GM15510 (cell line): Measurements from ENCODE around the gene MRPL28.

Experiments used
- POLR2A ChIP-seq: IDR thresholded peaks from 3 replicates; pipeline ENCODE4 v1.6.1; 2011; ENCODE audit warnings: borderline replicate concordance; ENCODE audit not compliant: insufficient read length; ENCODE audit errors: extremely low read depth

The MRPL28 gene

DNA sequence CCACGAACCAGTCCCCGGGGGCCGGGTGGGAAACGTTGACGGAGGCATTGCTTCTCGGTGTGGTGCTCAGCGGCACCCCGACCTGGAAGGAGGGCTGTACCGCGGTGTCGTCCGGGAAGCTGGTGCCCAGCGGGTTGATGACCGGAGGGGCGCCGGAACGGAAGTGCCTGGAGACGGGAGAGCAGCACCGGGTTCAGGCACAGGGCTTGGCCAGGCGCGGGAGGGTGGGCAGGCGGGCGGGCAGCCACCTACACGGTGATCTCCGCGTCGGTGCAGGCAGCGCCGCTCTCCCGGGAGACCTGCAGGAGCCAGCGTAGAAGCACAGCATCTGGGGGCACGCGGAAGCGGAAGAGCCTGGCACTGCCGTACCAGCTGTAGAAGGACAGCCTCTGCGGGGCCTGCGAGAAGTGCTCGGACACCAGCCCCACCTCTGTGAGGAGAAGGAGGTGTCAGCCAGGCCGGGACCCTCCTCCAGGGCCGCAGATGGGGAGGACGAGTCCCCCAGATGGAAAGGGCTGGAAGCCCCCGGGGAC lies 7.1 kb upstream of the MRPL28 start:
- no peak for TF ChIP-seq POLR2A

- no peak for TF ChIP-seq POLR2A
These were observed 6.6 kb upstream of the MRPL28 start for GRCh38 chr16:376817-377418.

DNA sequence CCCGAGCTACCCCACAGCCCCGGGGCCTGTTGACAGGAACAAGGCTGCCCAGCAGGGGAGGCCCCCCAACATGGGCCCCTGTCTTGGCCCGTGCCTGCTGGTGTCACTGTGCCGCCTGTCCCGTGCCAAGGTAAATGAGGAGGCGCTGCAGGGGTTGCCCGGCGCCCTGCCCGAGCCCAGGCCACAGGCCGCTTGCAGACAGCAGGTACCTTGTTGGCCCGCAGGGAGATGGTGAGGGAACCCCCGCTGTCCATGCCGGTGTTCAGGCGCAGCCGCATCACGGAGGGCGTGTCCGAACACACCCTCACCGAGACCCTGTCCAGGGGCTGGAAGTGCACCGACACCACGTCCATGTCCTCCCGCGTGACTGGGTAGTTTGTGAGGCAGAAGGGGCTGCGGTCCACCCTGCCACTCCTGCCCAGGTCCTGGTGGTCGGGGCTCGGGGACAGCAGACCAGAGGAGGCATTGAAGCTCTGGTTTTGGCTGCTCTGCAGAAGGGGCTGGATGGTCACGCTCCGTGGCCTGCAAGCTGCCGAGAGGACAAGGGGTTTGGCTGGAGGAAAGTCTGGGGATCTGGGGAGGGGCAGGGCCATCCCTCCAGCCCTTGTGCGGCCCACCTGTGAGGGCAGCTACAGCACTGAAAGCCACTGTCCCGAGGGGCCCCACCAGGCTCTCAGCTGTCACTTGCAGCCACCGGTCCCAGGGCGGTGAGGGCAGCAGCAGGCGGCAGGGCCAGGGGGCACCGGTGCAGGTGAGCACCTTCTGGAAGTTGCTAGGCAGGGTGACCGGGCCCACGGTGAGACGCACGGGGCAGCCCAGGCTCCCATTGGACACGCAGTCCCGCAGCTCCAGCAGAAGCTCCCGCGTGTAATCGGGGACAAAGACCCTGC lies 5.8 kb upstream of the MRPL28 start:
- no peak for TF ChIP-seq POLR2A

DNA sequence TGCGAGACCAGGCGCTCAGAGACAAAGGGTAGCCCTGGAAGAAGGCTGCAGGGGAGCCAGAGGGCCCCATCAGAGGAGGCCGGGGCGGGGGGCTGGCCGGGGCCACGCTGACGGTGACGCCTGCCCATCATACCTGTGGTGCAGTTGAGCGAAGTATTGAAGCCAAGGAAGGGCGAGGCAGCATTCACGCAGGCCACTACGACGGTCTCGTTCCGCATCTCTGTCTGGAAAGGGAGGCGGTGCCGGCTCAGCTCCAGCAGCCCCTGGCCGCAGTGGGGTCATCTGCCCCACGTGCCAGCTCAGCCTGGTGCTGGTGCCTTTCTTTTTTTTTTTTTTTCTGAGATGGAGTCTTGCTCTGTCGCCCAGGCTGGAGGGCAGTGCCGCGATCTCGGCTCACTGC lies 4.9 kb upstream of the MRPL28 start:
- no peak for TF ChIP-seq POLR2A

GRCh38 chr16:374616-374926 lies 4.2 kb upstream of the MRPL28 start:
- no peak for TF ChIP-seq POLR2A

GRCh38 chr16:373848-374615 lies 3.7 kb upstream of the MRPL28 start:
- TF ChIP-seq POLR2A: no peak

GRCh38 chr16:373020-373598 lies 2.8 kb upstream of the MRPL28 start:
- TF ChIP-seq POLR2A: no peak

GRCh38 chr16:372302-372983 lies 2.1 kb upstream of the MRPL28 start:
- TF ChIP-seq POLR2A: no peak

GRCh38 chr16:371515-372301 lies 1.4 kb upstream of the MRPL28 start:
- no peak for TF ChIP-seq POLR2A

DNA sequence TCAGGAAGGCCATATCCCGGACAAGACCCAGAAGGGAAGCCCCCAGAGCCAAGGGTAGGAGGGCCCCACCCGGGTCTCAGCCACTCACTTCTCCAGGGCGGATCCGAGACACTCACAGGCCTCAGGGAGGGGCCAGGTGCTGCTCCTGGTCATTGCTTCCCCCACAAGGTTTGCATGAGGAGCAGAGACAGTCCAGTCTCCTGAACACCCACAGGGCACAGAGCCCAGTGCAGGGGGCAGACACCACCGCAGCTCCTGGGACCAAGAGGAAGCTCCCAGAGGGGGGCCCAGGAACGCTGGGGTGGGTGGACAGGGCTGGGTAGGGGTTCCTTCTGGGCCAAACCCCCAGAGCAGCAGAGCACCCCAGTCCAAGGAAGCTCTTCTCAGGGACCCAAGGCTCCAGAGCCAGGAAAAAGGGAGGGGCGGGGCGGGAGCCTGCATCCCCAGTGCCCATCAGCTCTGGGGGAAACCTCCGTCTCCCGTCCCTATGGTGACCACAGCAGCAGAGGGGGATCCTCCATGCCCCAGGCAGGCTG lies 709 bp upstream of the MRPL28 start:
- no peak for TF ChIP-seq POLR2A

DNA sequence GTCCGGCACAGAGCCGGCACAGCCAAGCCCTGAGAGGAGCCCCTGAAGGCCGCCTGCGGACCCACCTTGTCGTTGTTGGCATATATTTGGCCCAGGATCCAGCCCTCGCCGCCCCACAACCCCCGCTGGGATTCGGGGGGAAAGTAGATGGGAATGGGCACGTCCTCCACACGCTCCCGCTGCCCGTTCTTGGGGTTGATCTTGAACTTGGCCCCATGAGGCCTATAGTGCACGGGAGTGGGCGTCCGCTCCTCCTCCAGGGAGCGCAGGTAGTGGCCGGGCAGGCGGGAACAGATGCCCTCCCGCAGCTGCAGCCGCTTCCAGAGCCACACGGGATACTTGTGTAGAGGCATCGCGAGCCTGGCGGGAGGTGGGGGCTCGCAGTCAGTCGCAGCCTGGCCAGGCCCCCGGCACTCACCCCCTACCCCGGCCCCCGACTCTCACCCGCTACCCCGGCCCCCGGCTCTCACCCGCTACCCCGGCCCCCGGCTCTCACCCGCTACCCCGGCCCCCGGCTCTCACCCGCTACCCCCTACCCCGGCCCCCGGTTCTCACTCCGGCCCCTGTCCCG lies 387 bp downstream of the MRPL28 start:
- no peak for TF ChIP-seq POLR2A

GRCh38 chr16:369275-369865 lies 968 bp downstream of the MRPL28 start:
- TF ChIP-seq POLR2A: no peak
